ENCODE measurements around the gene PCDHGB3.
"Not testable (repeated sequence)": the region's sequence is repeated elsewhere in the genome, so short reads cannot be mapped to it uniquely, and the experiment has no call there.

Gene PCDHGB3

DNA sequence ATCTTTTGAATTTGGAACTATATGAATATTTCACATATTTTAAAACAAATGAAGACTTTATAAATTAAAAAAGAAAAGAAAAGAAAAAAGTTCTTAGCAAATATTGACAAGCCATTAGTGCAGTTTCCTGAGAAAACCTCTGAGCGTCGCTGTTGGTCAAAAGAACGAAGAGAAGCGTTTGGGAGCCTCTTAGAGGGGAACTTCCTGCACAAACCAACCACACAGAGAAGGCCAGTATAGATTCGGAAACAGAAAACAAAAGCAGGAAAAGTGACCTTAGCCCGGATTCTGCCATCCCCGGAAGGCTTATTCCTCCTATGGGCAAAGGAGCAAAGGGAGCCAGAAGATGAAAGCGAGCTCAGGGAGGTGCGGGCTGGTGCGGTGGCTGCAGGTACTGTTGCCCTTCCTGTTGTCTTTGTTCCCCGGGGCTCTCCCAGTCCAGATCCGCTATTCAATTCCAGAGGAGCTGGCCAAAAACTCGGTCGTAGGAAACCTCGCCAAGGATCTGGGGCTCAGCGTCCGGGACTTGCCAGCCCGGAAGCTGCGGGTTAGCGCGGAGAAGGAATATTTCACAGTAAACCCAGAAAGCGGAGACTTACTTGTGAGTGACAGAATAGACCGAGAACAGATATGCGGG lies 10.1 kb upstream of the PCDHGB3 start, which contains the start of gene PCDHGB2:
TSS of gene PCDHGB2 (plus strand) at position 205 of the 637 bp plus-strand sequence. CDS start at position 347, 142 bp downstream.
- peak; percentile 29 for DNase-seq

DNA sequence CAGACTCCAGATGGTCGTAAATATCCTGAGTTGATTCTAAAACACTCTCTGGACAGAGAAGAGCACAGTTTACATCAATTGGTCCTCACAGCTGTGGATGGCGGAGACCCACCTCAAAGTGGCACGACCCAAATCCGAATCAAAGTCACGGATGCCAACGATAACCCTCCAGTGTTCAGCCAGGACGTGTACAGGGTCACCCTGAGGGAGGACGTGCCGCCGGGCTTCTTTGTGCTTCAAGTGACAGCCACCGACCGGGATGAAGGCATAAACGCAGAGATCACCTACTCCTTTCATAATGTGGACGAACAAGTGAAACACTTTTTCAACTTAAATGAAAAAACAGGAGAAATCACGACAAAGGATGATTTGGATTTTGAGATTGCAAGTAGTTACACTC lies 9.4 kb upstream of the PCDHGB3 start:
- DNase-seq = no peak

DNA sequence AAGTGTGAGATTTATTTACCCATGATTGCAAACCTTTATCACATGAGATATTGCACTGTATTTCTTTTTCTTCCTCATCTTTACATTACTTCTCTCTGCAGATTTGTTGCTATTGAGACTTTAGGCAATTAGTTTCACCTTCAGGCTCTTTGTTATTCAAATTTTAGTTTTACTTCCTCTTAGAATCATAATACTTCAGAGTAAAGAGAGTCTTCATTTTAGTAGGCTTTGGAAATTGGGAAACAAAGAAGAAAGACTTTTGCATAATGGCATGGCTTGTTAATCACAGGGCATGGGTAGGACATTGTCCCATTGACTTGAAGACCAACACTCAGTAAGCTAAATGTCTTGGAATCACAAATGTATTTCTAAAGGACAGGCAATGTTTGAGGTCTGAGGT lies 7.3 kb upstream of the PCDHGB3 start:
- no peak for DNase-seq

GRCh38 chr5:141363952-141364660 lies 5.9 kb upstream of the PCDHGB3 start, which contains the start of gene PCDHGA5:
Gene PCDHGA5 (plus strand): TSS chr5:141364162. CDS start chr5:141364331, 169 bp downstream.
- DNase-seq = no peak

DNA sequence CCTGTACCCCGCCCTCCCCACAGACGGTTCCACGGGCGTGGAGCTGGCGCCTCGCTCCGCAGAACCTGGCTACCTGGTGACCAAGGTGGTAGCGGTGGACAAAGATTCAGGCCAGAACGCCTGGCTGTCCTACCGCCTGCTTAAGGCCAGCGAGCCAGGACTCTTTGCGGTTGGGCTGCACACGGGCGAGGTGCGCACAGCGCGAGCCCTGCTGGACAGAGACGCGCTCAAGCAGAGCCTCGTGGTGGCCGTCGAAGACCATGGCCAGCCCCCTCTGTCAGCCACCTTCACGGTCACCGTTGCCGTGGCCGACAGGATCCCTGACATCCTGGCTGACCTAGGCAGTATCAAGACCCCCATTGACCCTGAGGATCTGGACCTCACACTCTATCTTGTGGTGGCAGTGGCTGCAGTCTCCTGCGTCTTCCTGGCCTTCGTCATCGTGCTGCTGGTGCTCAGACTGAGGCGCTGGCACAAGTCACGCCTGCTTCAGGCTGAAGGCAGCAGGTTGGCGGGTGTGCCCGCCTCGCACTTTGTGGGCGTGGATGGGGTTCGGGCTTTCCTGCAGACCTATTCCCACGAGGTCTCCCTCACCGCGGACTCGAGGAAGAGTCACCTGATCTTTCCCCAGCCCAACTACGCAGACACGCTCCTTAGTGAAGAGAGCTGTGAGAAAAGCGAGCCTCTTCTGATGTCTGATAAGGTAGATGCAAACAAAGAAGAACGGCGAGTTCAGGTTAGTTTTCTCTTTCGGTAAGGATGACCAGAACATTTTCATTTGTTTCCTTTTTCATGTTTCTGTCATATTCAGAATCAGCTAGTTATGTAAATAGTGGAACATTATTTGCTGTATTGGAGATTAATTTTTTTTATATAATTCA lies 3.8 kb upstream of the PCDHGB3 start:
- DNase-seq = no peak

GRCh38 chr5:141371572-141372475 lies 1.8 kb downstream of the PCDHGB3 start:
- DNase-seq = no peak

DNA sequence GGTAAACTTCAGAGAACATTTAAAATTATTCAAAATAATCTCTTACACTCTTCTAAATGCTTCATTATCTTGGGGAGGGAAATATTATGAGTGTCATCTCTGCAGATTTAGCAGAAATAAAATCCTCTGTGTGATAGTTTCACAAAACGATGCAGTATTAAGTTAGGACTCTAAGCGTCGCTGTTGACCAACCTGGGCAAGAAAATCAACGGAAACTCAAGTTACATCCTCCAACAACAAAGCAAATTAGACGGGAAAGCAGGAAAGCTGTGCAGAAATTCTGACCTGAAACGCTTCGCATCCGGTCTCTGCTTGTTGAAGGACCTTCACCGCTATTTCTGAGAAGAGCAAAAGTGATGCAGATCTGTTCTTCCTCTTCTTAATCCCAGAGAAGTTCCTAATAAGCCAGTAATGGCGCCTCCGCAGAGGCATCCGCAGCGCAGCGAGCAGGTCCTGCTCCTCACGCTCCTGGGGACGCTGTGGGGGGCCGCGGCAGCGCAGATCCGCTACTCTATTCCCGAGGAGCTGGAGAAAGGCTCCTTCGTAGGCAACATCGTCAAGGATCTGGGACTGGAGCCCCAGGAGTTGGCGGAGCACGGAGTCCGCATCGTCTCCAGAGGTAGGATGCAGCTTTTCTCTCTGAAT lies 3.8 kb downstream of the PCDHGB3 start, which contains the start of gene PCDHGA6:
TSS of gene PCDHGA6 (plus strand) at position 219 of the 645 bp plus-strand sequence. CDS start at position 412, 193 bp downstream.
- DNase-seq = no peak

GRCh38 chr5:141374627-141375026 lies 4.6 kb downstream of the PCDHGB3 start:
- no peak for DNase-seq

DNA sequence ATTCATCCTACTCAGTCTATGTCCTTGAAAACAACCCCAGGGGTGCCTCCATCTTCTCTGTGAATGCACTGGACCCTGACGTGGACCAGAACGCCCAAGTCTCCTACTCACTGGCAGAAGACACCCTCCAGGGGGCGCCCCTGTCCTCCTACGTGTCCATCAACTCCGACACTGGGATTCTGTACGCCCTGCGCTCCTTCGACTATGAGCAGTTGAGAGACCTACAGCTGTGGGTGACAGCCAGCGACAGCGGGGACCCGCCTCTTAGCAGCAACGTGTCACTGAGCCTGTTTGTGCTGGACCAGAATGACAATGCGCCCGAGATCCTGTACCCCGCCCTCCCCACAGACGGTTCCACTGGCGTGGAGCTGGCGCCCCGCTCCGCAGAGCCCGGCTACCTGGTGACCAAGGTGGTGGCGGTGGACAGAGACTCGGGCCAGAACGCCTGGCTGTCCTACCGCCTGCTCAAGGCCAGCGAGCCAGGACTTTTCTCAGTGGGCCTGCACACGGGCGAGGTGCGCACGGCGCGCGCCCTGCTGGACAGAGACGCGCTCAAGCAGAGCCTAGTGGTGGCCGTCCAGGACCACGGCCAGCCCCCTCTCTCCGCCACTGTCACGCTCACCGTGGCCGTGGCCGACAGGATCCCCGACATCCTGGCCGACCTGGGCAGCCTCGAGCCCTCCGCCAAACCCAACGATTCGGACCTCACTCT lies 5.6 kb downstream of the PCDHGB3 start:
- not testable (repeated sequence) for DNase-seq

DNA sequence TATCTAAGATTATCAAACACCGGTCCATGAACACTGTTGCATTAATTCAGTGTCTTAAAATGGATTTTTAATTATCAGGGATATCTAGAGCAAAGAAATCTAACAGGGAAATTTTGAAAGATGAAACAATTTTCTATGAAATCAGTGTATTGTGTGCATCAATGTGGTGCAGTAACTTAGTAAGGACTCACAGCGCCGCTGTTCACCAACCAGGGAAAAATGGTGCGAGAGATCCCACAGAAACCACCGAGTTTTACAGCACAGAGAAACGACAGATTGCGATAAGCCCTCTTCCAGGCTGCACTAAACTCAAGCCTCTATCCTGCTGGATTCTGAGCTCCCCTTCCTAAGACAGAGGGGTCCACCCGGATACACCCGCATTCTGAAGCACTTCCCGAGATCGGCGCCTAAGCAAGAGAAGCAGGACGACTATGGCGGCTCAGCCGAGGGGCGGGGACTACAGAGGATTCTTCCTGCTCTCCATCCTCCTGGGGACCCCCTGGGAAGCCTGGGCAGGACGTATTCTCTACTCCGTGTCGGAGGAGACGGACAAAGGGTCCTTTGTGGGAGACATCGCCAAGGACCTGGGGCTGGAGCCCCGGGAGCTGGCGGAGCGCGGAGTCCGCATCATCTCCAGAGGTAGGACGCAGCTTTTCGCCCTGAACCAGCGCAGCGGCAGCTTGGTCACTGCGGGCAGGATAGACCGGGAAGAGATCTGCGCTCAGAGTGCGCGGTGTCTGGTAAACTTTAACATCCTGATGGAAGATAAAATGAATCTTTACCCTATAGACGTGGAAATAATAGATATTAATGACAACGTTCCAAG lies 12.6 kb downstream of the PCDHGB3 start, which contains the start of gene PCDHGA7:
TSS of gene PCDHGA7 (plus strand) at position 274 of the 826 bp plus-strand sequence. CDS start at position 432, 158 bp downstream.
- no peak for DNase-seq

GRCh38 chr5:141383345-141383744 lies 13.3 kb downstream of the PCDHGB3 start:
- no peak for DNase-seq

DNA sequence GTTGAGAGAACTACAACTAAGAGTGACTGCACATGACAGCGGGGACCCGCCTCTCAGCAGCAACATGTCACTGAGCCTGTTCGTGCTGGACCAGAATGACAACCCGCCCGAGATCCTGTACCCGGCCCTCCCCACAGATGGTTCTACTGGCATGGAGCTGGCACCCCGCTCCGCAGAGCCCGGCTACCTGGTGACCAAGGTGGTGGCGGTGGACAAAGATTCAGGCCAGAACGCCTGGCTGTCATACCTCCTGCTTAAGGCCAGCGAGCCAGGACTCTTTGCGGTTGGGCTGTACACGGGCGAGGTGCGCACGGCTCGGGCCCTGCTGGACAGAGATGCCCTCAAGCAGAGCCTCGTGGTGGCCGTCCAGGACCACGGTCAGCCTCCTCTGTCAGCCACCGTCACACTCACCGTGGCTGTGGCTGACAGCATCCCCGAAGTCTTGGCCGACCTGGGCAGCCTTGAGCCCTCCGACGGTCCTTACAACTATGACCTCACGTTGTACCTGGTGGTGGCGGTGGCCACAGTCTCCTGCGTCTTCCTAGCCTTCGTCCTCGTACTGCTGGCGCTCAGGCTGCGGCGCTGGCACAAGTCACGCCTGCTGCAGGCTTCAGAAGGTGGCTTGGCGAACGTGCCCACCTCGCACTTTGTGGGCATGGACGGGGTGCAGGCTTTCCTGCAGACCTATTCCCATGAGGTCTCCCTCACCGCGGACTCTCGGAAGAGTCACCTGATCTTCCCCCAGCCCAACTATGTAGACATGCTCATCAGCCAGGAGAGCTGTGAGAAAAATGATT lies 14.6 kb downstream of the PCDHGB3 start:
- DNase-seq = no peak

DNA sequence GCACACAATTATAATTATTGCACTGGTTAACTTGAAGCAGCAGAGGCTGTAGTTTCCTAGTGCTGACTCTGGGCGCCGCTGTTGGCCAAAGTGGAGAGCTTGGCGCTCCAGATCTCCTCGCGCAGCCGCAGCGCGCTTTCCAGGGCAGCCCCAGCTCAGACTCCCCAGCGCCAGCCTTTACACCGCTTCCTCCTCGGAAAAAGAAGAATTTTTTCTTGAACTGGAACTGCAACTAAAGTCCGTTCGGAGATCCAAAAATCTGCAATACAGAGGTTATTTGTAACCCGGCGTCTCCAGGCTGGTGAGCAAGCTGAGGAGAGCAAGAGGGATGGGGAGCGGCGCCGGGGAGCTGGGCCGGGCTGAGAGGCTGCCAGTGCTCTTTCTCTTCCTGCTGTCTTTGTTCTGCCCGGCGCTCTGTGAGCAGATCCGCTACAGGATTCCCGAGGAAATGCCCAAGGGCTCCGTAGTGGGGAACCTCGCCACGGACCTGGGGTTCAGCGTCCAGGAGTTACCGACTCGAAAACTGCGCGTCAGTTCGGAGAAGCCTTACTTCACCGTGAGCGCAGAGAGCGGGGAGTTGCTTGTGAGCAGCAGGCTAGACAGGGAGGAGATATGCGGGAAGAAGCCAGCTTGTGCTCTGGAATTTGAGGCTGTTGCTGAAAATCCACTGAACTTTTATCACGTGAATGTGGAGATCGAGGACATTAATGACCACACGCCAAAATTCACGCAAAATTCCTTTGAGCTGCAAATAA lies 17.7 kb downstream of the PCDHGB3 start, which contains the start of gene PCDHGB4:
TSS of gene PCDHGB4 (plus strand) at position 142 of the 755 bp plus-strand sequence. CDS start at position 329, 187 bp downstream.
- DNase-seq = not testable (repeated sequence)

- no peak for DNase-seq
These were observed 18.6 kb downstream of the PCDHGB3 start for GRCh38 chr5:141388661-141389060.

DNA sequence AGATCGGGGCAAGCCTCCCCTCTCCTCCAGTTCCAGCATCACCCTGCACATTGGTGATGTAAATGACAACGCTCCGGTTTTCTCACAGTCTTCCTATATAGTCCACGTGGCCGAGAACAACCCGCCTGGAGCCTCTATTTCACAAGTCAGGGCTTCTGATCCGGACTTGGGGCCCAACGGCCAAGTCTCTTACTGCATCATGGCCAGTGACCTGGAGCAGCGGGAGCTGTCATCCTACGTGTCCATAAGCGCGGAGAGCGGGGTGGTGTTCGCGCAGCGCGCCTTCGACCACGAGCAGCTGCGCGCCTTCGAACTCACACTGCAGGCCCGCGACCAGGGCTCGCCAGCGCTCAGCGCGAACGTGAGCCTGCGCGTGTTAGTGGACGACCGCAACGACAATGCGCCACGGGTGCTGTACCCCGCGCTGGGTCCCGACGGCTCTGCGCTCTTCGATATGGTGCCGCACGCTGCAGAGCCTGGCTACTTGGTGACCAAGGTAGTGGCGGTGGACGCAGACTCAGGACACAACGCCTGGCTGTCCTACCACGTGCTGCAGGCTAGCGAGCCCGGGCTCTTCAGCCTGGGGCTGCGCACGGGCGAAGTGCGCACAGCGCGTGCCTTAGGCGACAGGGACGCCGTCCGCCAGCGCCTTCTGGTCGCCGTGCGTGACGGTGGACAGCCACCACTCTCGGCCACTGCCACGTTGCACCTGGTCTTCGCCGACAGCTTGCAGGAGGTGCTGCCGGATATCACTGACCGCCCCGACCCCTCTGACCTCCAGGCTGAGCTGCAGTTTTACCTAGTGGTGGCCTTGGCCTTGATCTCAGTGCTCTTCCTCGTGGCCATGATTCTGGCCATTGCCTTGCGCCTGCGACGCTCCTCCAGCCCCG lies 19.4 kb downstream of the PCDHGB3 start:
- DNase-seq = no peak

GRCh38 chr5:141392429-141393198 lies 22.6 kb downstream of the PCDHGB3 start, which contains the start of gene PCDHGA8:
Gene PCDHGA8 (plus strand): TSS chr5:141392633. CDS start chr5:141392814, 181 bp downstream.
- DNase-seq = no peak
